T-helper 9 cell (primary cell): Measurements from ENCODE around the gene MYO18A.

ENCODE experiments used
- DNase-seq: peaks from one replicate; pipeline ENCODE4 v3.0.0-alpha.2; 2020

MYO18A gene

GRCh38 chr17:29073045-29073444 is 107.2 kb downstream of the MYO18A start:
- DNase-seq = no peak

GRCh38 chr17:29071303-29071702 is 108.9 kb downstream of the MYO18A start:
- DNase-seq = no peak

- no peak for DNase-seq
Measured at GRCh38 chr17:29070781-29071180, 109.4 kb downstream of the MYO18A start.

- DNase-seq = no peak
Measured at GRCh38 chr17:29070308-29070707, 109.9 kb downstream of the MYO18A start.

GRCh38 chr17:29069526-29070041 is 110.6 kb downstream of the MYO18A start:
- no peak for DNase-seq

- no peak for DNase-seq
Measured at GRCh38 chr17:29068818-29069217, 111.4 kb downstream of the MYO18A start.

GRCh38 chr17:29066606-29067005 is 113.6 kb downstream of the MYO18A start:
- DNase-seq = no peak

- no peak for DNase-seq
Measured at GRCh38 chr17:29066047-29066446, 114.2 kb downstream of the MYO18A start.

GRCh38 chr17:29063992-29064391 is 116.2 kb downstream of the MYO18A start:
- no peak for DNase-seq

GRCh38 chr17:29062215-29062614 is 118.0 kb downstream of the MYO18A start:
- no peak for DNase-seq

- DNase-seq = no peak
Measured at GRCh38 chr17:29061036-29061435, 119.2 kb downstream of the MYO18A start.

GRCh38 chr17:29060475-29060874 is 119.7 kb downstream of the MYO18A start:
- DNase-seq = no peak

GRCh38 chr17:29059281-29059680 is 120.9 kb downstream of the MYO18A start:
- no peak for DNase-seq

GRCh38 chr17:29058391-29058790 is 121.8 kb downstream of the MYO18A start:
- DNase-seq = no peak

GRCh38 chr17:29057361-29057760 is 122.8 kb downstream of the MYO18A start:
- DNase-seq = no peak

- DNase-seq = no peak
Measured at GRCh38 chr17:29054835-29055234, 125.4 kb downstream of the MYO18A start.

GRCh38 chr17:29051731-29052130 is 128.5 kb downstream of the MYO18A start:
- no peak for DNase-seq

- DNase-seq = no peak
Measured at GRCh38 chr17:29051194-29051593, 129.0 kb downstream of the MYO18A start.

GRCh38 chr17:29050176-29050575 is 130.0 kb downstream of the MYO18A start:
- DNase-seq = no peak

- DNase-seq = no peak
Measured at GRCh38 chr17:29049541-29050145, 130.6 kb downstream of the MYO18A start.

GRCh38 chr17:29048440-29049368 is 131.5 kb downstream of the MYO18A start:
- no peak for DNase-seq

GRCh38 chr17:29046473-29046839 is 133.7 kb downstream of the MYO18A start:
- no peak for DNase-seq

- DNase-seq = no peak
Measured at GRCh38 chr17:29045734-29046472, 134.3 kb downstream of the MYO18A start.
